SK-N-SH treated with all-trans-retinoic acid at 6 μM for 48 hours (cell line): ENCODE measurements around the gene IGDCC3.

Experiments used
- ATAC-seq: fragments of 200-7000 bp; cut with Tn5 transposase; 3 replicates; pipeline ENCODE4 v1.9.1; 2020; ENCODE audit warnings: mild to moderate bottlenecking, moderate library complexity
- ARNTL ChIP-seq: fragments of 450-650 bp; formaldehyde crosslinking; IDR thresholded peaks from 2 replicates; pipeline ENCODE4 v1.5.0; 2020; ENCODE audit warnings: low read depth, mild to moderate bottlenecking, moderate library complexity, borderline replicate concordance
- BACH2 ChIP-seq: fragments of 250-450 bp; sonication (Bioruptor Pico); IDR thresholded peaks from 2 replicates; pipeline ENCODE4 v1.9.0; 2021; ENCODE audit warnings: mild to moderate bottlenecking, borderline replicate concordance
- CSDC2 ChIP-seq: fragments of 250-450 bp; sonication (Bioruptor Pico); IDR thresholded peaks from 2 replicates; pipeline ENCODE4 v1.5.0; 2020; ENCODE audit warnings: mild to moderate bottlenecking, moderate library complexity
- CSRNP3 ChIP-seq: fragments of 250-450 bp; sonication (Bioruptor Pico); IDR thresholded peaks from 2 replicates; pipeline ENCODE4 v1.5.1; 2021; ENCODE audit warnings: mild to moderate bottlenecking, moderate library complexity
- GLIS3 ChIP-seq: fragments of 250-450 bp; sonication (Bioruptor Pico); IDR thresholded peaks from 2 replicates; pipeline ENCODE4 v1.5.0; 2020; ENCODE audit warnings: mild to moderate bottlenecking, moderate library complexity
- ISL1 ChIP-seq: fragments of 250-450 bp; sonication (Bioruptor Pico); IDR thresholded peaks from 2 replicates; pipeline ENCODE4 v2.1.2; 2022; ENCODE audit warnings: mild to moderate bottlenecking, moderate library complexity
- OSR1 ChIP-seq: fragments of 250-450 bp; sonication (Bioruptor Pico); IDR thresholded peaks from 2 replicates; pipeline ENCODE4 v1.8.0; 2022; ENCODE audit warnings: moderate library complexity, mild to moderate bottlenecking, inconsistent platforms
- PATZ1 ChIP-seq: fragments of 250-450 bp; sonication (Bioruptor Pico); IDR thresholded peaks from 2 replicates; pipeline ENCODE4 v1.8.0; 2020; ENCODE audit warnings: mild to moderate bottlenecking, moderate library complexity, borderline replicate concordance
- RARB ChIP-seq: fragments of 250-450 bp; sonication (Bioruptor Pico); IDR thresholded peaks from 2 replicates; pipeline ENCODE4 v1.8.0; 2021; ENCODE audit warnings: mild to moderate bottlenecking, moderate library complexity
- SNAI2 ChIP-seq: fragments of 250-450 bp; sonication (Bioruptor Pico); IDR thresholded peaks from 2 replicates; pipeline ENCODE4 v1.5.0; 2020; ENCODE audit warnings: mild to moderate bottlenecking, moderate library complexity
- TCF4 ChIP-seq: fragments of 250-450 bp; sonication (Bioruptor Pico); IDR thresholded peaks from 2 replicates; pipeline ENCODE4 v1.8.0; 2021; ENCODE audit warnings: mild to moderate bottlenecking, moderate library complexity, borderline replicate concordance
- TOX ChIP-seq: fragments of 250-450 bp; sonication (Bioruptor Pico); IDR thresholded peaks from 2 replicates; pipeline ENCODE4 v1.8.0; 2021; ENCODE audit warnings: mild to moderate bottlenecking, moderate library complexity, borderline replicate concordance
- ZC3H10 ChIP-seq: fragments of 250-450 bp; sonication (Bioruptor Pico); IDR thresholded peaks from 2 replicates; pipeline ENCODE4 v1.5.1; 2021; ENCODE audit warnings: mild to moderate bottlenecking, moderate library complexity
- ZFP3 ChIP-seq: fragments of 250-450 bp; sonication (Bioruptor Pico); IDR thresholded peaks from 2 replicates; pipeline ENCODE4 v1.5.0; 2020; ENCODE audit warnings: mild to moderate bottlenecking, moderate library complexity
- ZFP30 ChIP-seq: fragments of 450-650 bp; formaldehyde crosslinking; IDR thresholded peaks from 2 replicates; pipeline ENCODE4 v1.5.0; 2022; ENCODE audit warnings: mild to moderate bottlenecking, moderate library complexity
- ZNF565 ChIP-seq: fragments of 450-650 bp; formaldehyde crosslinking; conservative IDR thresholded peaks from 2 replicates; pipeline ENCODE4 v1.5.0; 2020; ENCODE audit warnings: low read depth, mild to moderate bottlenecking, moderate library complexity
- ZNF70 ChIP-seq: fragments of 450-650 bp; formaldehyde crosslinking; IDR thresholded peaks from 2 replicates; pipeline ENCODE4 v1.5.0; 2020; ENCODE audit warnings: mild to moderate bottlenecking, moderate library complexity
- ZNF8 ChIP-seq: fragments of 450-650 bp; formaldehyde crosslinking; IDR thresholded peaks from 2 replicates; pipeline ENCODE4 v1.5.0; 2020; ENCODE audit warnings: mild to moderate bottlenecking, moderate library complexity
- TF ChIP-seq, protein P1 (sequence below): fragments of 250-450 bp; sonication (Bioruptor Pico); IDR thresholded peaks from 2 replicates; pipeline ENCODE4 v1.5.1; 2020; ENCODE audit warnings: low read depth, mild to moderate bottlenecking, moderate library complexity
- TF ChIP-seq, protein P2 (sequence below): fragments of 250-450 bp; sonication (Bioruptor Pico); IDR thresholded peaks from 2 replicates; pipeline ENCODE4 v1.8.0; 2021; ENCODE audit warnings: low read depth, mild to moderate bottlenecking, moderate library complexity, borderline replicate concordance
- TF ChIP-seq, protein P3 (sequence below): fragments of 250-450 bp; sonication (Bioruptor Pico); IDR thresholded peaks from 2 replicates; pipeline ENCODE4 v1.5.0; 2020; ENCODE audit warnings: mild to moderate bottlenecking, moderate library complexity

Gene IGDCC3

DNA sequence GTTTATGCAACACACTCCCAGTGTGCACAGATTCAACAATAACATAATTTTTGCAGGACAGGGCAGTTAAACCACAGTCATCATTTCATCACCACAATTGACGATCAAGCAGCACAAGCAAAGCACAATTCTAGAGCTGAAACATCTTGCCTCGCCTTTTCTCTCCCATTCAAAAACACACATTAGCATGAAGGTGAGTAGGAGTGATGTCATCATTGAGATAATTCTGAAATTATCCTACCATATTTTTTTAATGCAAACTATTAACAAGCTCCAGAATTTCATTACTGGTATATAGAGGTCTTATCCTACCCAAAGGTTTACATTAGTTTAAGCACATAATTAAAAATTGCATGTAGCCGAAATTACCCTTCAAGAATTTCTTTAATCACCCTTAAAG lies 3.5 kb downstream of the IGDCC3 start:
- TF ChIP-seq ZNF8 = no peak
- TF ChIP-seq, protein P1, sequence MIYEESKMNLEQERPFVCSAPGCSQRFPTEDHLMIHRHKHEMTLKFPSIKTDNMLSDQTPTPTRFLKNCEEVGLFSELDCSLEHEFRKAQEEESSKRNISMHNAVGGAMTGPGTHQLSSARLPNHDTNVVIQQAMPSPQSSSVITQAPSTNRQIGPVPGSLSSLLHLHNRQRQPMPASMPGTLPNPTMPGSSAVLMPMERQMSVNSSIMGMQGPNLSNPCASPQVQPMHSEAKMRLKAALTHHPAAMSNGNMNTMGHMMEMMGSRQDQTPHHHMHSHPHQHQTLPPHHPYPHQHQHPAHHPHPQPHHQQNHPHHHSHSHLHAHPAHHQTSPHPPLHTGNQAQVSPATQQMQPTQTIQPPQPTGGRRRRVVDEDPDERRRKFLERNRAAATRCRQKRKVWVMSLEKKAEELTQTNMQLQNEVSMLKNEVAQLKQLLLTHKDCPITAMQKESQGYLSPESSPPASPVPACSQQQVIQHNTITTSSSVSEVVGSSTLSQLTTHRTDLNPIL (CRISPR knock-in tag) = no peak
- no peak for TF ChIP-seq SNAI2
- no peak for TF ChIP-seq ZNF565 (CRISPR knock-in tag)
- no peak for TF ChIP-seq BACH2 (CRISPR knock-in tag)
- TF ChIP-seq GLIS3 (CRISPR knock-in tag) = no peak
- no peak for ATAC-seq

- no peak; the same call in 2 of the 3 replicates for ATAC-seq
- TF ChIP-seq, protein P2, sequence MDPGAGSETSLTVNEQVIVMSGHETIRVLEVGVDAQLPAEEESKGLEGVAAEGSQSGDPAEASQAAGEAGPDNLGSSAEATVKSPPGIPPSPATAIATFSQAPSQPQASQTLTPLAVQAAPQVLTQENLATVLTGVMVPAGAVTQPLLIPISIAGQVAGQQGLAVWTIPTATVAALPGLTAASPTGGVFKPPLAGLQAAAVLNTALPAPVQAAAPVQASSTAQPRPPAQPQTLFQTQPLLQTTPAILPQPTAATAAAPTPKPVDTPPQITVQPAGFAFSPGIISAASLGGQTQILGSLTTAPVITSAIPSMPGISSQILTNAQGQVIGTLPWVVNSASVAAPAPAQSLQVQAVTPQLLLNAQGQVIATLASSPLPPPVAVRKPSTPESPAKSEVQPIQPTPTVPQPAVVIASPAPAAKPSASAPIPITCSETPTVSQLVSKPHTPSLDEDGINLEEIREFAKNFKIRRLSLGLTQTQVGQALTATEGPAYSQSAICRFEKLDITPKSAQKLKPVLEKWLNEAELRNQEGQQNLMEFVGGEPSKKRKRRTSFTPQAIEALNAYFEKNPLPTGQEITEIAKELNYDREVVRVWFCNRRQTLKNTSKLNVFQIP (CRISPR knock-in tag) = no peak
- TF ChIP-seq CSDC2 (no peak), ZFP3 (CRISPR knock-in tag) (no peak)
- TF ChIP-seq, all 23 proteins: peak for 0
Observed at GRCh38 chr15:65373163-65373651, 4.6 kb downstream of the IGDCC3 start.

GRCh38 chr15:65372787-65373067 lies 5.1 kb downstream of the IGDCC3 start:
- ATAC-seq = no peak

More at GRCh38 chr15:65372787-65373067, 5.1 kb downstream of the IGDCC3 start:
- TF ChIP-seq CSDC2 = no peak
- TF ChIP-seq TOX (CRISPR knock-in tag) = no peak
- TF ChIP-seq CSRNP3 = no peak
- no peak for TF ChIP-seq ZC3H10 (CRISPR knock-in tag)
- no peak for TF ChIP-seq ZNF565 (CRISPR knock-in tag)
- TF ChIP-seq BACH2 (CRISPR knock-in tag) = no peak
- TF ChIP-seq ZNF70 = no peak
- TF ChIP-seq, protein P3, sequence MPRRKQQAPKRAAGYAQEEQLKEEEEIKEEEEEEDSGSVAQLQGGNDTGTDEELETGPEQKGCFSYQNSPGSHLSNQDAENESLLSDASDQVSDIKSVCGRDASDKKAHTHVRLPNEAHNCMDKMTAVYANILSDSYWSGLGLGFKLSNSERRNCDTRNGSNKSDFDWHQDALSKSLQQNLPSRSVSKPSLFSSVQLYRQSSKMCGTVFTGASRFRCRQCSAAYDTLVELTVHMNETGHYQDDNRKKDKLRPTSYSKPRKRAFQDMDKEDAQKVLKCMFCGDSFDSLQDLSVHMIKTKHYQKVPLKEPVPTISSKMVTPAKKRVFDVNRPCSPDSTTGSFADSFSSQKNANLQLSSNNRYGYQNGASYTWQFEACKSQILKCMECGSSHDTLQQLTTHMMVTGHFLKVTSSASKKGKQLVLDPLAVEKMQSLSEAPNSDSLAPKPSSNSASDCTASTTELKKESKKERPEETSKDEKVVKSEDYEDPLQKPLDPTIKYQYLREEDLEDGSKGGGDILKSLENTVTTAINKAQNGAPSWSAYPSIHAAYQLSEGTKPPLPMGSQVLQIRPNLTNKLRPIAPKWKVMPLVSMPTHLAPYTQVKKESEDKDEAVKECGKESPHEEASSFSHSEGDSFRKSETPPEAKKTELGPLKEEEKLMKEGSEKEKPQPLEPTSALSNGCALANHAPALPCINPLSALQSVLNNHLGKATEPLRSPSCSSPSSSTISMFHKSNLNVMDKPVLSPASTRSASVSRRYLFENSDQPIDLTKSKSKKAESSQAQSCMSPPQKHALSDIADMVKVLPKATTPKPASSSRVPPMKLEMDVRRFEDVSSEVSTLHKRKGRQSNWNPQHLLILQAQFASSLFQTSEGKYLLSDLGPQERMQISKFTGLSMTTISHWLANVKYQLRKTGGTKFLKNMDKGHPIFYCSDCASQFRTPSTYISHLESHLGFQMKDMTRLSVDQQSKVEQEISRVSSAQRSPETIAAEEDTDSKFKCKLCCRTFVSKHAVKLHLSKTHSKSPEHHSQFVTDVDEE (CRISPR knock-in tag) = no peak
- TF ChIP-seq RARB (CRISPR knock-in tag) = no peak
- no peak for TF ChIP-seq PATZ1
- TF ChIP-seq TCF4 (CRISPR knock-in tag) = no peak
- TF ChIP-seq OSR1 (CRISPR knock-in tag) = no peak
- TF ChIP-seq ZNF8 = no peak
- no peak for TF ChIP-seq ARNTL
- TF ChIP-seq, protein P2 (CRISPR knock-in tag) = no peak
- TF ChIP-seq, protein P1 (CRISPR knock-in tag) = no peak
- no peak for TF ChIP-seq ZFP30 (CRISPR knock-in tag)
- no peak for TF ChIP-seq ISL1 (CRISPR knock-in tag)
- TF ChIP-seq SNAI2 = no peak
